ENCODE data around the gene FUT6.

- TF ChIP-seq POLR2A (IDR thresholded peaks at IDR 0.05) (no peak), CTCF (IDR thresholded peaks at IDR 0.05) (no peak)
Observed at GRCh38 chr19:5870986-5871394, 31.5 kb upstream of the FUT6 start.
